Measurements from ENCODE around the gene MGAT4C.

MGAT4C gene

GRCh38 chr12:86158956-86159355, 97.2 kb downstream of the MGAT4C start:
- no peak for TF ChIP-seq GLIS3 (CRISPR knock-in tag; IDR thresholded peaks at IDR 0.05)
- TF ChIP-seq ZC3H10 (CRISPR knock-in tag; IDR thresholded peaks at IDR 0.05): no peak
- TF ChIP-seq CSRNP3 (CRISPR knock-in tag; IDR thresholded peaks at IDR 0.05): no peak
- no peak for TF ChIP-seq TOX (CRISPR knock-in tag; IDR thresholded peaks at IDR 0.05; ENCODE audit: borderline replicate concordance)
- no peak for TF ChIP-seq OSR1 (CRISPR knock-in tag; IDR thresholded peaks at IDR 0.05)
- TF ChIP-seq ZFP30 (CRISPR knock-in tag; IDR thresholded peaks at IDR 0.05): no peak
- no peak for TF ChIP-seq CSDC2 (CRISPR knock-in tag; IDR thresholded peaks at IDR 0.05)
- TF ChIP-seq ISL1 (CRISPR knock-in tag; IDR thresholded peaks at IDR 0.05): no peak
- TF ChIP-seq ZNF565 (CRISPR knock-in tag; conservative IDR thresholded peaks at IDR 0.05; ENCODE audit: low read depth): no peak
- TF ChIP-seq POU6F1 (CRISPR knock-in tag; IDR thresholded peaks at IDR 0.05; ENCODE audit: borderline replicate concordance, low read depth): no peak
- ATAC-seq: no peak

GRCh38 chr12:86154620-86155019, 101.6 kb downstream of the MGAT4C start:
- ATAC-seq: no peak
- peak; percentile 32; the same call in 1 of the 2 replicates for TF ChIP-seq TCF4 (CRISPR knock-in tag; IDR thresholded peaks at IDR 0.05; ENCODE audit: borderline replicate concordance)
- no peak for TF ChIP-seq CREB5 (CRISPR knock-in tag; IDR thresholded peaks at IDR 0.05; ENCODE audit: low read depth)

GRCh38 chr12:86148612-86149011, 107.6 kb downstream of the MGAT4C start:
- ATAC-seq: peak; percentile 65
- no peak for TF ChIP-seq TOX (CRISPR knock-in tag; IDR thresholded peaks at IDR 0.05; ENCODE audit: borderline replicate concordance)
- no peak for TF ChIP-seq OSR1 (CRISPR knock-in tag; IDR thresholded peaks at IDR 0.05)
- TF ChIP-seq ISL1 (CRISPR knock-in tag; IDR thresholded peaks at IDR 0.05): no peak; the same call in 1 of the 2 replicates
- no peak for TF ChIP-seq ARNTL (CRISPR knock-in tag; IDR thresholded peaks at IDR 0.05; ENCODE audit: borderline replicate concordance, low read depth)
- no peak for TF ChIP-seq PATZ1 (CRISPR knock-in tag; IDR thresholded peaks at IDR 0.05; ENCODE audit: borderline replicate concordance)
- no peak for TF ChIP-seq PPARA (CRISPR knock-in tag; IDR thresholded peaks at IDR 0.05; ENCODE audit: borderline replicate concordance)
- TF ChIP-seq ZNF70 (CRISPR knock-in tag; IDR thresholded peaks at IDR 0.05): no peak
- no peak for TF ChIP-seq ZFP3 (CRISPR knock-in tag; IDR thresholded peaks at IDR 0.05)
- TF ChIP-seq CREB5 (CRISPR knock-in tag; IDR thresholded peaks at IDR 0.05; ENCODE audit: low read depth): no peak
- TF ChIP-seq RARB (CRISPR knock-in tag; IDR thresholded peaks at IDR 0.05): no peak
- TF ChIP-seq POU6F1 (CRISPR knock-in tag; IDR thresholded peaks at IDR 0.05; ENCODE audit: borderline replicate concordance, low read depth): no peak
- TF ChIP-seq ZNF565 (CRISPR knock-in tag; conservative IDR thresholded peaks at IDR 0.05; ENCODE audit: low read depth): no peak

GRCh38 chr12:86148071-86148470, 108.1 kb downstream of the MGAT4C start:
- ATAC-seq: no peak
- TF ChIP-seq CSRNP3 (CRISPR knock-in tag; IDR thresholded peaks at IDR 0.05) (no peak), ZNF70 (CRISPR knock-in tag; IDR thresholded peaks at IDR 0.05) (no peak), OSR1 (CRISPR knock-in tag; IDR thresholded peaks at IDR 0.05) (no peak), GLIS3 (CRISPR knock-in tag; IDR thresholded peaks at IDR 0.05) (no peak), ZFP3 (CRISPR knock-in tag; IDR thresholded peaks at IDR 0.05) (no peak), SNAI2 (CRISPR knock-in tag; IDR thresholded peaks at IDR 0.05) (no peak), TCF4 (CRISPR knock-in tag; IDR thresholded peaks at IDR 0.05; ENCODE audit: borderline replicate concordance) (no peak), PPARA (CRISPR knock-in tag; IDR thresholded peaks at IDR 0.05; ENCODE audit: borderline replicate concordance) (no peak), POU6F1 (CRISPR knock-in tag; IDR thresholded peaks at IDR 0.05; ENCODE audit: borderline replicate concordance, low read depth) (no peak), ARNTL (CRISPR knock-in tag; IDR thresholded peaks at IDR 0.05; ENCODE audit: borderline replicate concordance, low read depth) (no peak), ZNF8 (CRISPR knock-in tag; IDR thresholded peaks at IDR 0.05) (no peak), BACH2 (CRISPR knock-in tag; IDR thresholded peaks at IDR 0.05; ENCODE audit: borderline replicate concordance) (no peak), RARB (CRISPR knock-in tag; IDR thresholded peaks at IDR 0.05) (no peak), ZFP30 (CRISPR knock-in tag; IDR thresholded peaks at IDR 0.05) (no peak)
